IgD-negative memory B cell (primary cell): ENCODE measurements around the gene RNF180. TPM values are rescaled to one million over a fixed set of nuclear protein-coding genes. Genes with fewer than 3 reads are reported as not detected.

Source experiments
- polyA plus RNA-seq: library from polyadenylated mRNA; unstranded; fragments of 300-500 nt; fragmentation: Illumina TruSeq; gene quantifications from one replicate; pipeline ENCODE4 v1.2.3, GENCODE V29; 2021

Gene RNF180
- polyA plus RNA-seq, 1 donor from 2014 or later: not detected

Other genes with a start within 250 kb of the RNF180 start
- gene HTR1A, start 203.4 kb upstream of the RNF180 start, polyA plus RNA-seq: not detected